DOHH2 (cell line): ENCODE data around the gene ZDHHC9.

Experiments used
- CTCF ChIP-seq: fragments of 200-600 bp; sonication (generic); IDR thresholded peaks from one replicate; pipeline ENCODE4 v1.5.1; 2014; ENCODE audit warnings: antibody characterized with exemption, mild to moderate bottlenecking, low read depth, low read length; ENCODE audit not compliant: poor library complexity, severe bottlenecking
- EZH2phosphoT487 ChIP-seq: fragments of 200-600 bp; sonication (generic); IDR thresholded peaks from 2 replicates; pipeline ENCODE4 v1.6.1; 2017; ENCODE audit warnings: borderline replicate concordance, mild to moderate bottlenecking, antibody characterized with exemption, low read length, moderate library complexity, mixed read lengths

GRCh38 chrX:129877401-129877800, 33.7 kb upstream of the ZDHHC9 start:
- TF ChIP-seq CTCF (no peak), EZH2phosphoT487 (no peak)
